Measurements from ENCODE around the gene SLC16A8.
"Not testable (repeated sequence)": the region's sequence is repeated elsewhere in the genome, so short reads cannot be mapped to it uniquely, and the experiment has no call there.

Gene SLC16A8

DNA sequence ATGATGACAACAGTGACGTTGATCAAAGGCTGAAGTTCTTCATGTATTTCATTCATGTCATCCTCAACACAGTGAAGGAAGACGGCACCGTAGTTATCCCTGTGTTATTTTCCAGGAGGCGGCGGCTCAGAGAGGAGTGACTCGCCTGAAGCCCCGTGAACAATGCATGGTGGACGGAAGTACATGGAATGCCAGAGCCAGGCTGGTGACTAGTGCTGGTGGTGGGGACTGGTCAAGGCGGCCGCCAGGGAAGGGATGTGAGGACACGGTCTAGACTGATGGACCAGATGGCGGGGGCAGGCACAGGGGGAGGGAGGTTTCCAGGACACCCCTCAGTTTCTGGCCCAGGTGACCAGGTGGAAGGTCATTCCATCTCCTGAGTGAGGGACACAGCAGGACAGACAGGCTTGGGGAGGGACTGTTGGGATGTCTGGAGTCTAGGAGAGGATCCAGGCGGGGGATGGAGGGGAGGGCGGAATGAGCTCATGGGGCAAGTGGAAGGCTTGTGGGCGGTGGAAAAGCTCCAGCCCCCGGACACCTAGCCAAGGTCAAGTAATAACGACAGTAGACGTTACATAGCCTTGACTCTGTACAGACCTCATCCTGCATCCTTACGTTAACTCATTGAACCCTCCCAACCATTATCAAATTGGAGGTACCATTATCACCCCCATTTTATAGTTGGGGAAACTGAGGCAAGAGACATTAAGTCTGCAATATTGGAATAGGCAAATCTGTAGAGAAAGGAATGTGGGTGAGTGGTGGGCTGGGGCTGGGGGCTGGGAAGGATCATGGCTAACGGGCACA lies 42.8 kb downstream of the SLC16A8 start:
- DNase-seq, result no peak

DNA sequence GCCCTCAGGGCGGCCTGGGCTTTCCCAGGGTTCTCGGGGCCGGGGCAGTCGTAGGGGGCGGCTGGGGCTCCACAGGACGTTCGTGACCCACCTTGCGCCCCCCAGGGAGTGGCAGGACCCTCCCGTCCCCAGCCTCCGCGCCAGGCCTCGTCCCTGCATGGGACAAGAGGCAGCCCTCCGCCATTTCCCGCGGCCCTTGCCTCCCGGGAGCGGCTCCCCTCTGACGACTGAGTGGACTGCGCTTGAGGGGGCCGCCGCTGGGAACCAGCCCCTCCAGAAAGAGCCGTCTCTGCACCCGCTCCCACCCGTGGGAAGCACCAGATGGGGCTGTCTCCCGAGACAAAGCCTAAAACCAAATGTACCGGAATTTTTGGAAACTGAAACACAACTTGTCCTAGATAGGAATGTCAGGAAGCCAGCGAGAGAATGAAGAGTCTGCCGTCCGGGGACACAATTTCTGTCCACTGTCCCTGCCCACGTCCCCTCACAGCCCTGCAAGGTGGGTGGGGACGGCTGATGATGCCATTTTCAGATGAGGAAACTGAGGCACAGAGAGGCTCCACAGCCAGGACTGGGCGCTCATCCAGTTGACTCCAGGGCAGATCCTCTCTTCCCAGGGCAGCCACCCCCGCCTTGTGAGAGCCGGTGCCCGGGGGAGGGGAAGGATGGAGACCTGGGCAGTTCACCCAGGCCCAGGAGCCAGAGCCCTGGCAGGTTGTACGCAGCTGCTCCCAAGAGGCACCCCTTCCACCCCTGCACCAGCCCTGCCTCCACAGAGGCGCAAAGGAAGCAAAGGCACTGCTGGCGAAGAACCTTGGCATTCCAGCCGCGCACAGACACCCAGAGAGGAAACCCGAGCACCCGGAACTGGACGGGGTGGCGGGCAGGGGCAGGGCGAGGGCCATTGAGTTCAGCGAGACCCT lies 44.8 kb downstream of the SLC16A8 start:
- no peak for DNase-seq

DNA sequence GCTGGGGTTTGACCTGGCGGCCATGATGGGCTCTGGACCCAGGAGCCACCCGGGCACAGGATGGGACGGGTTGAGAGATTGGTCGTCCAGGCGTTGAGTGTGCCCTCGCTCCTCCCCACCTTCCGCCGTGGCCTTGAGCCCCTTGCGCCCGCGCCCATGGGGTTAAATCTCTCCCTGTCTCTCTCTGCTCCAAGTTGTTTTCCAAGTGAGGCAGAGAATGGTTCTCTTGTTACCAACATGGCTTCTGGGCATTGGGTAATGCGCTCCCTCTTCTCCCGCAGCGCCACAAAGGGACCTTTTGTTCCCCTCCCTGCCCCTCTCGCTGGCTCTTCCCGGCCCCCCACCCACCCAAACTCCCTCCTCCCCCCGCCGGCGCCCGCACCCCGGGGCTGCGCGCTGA lies 45.6 kb downstream of the SLC16A8 start:
- DNase-seq, result no peak

DNA sequence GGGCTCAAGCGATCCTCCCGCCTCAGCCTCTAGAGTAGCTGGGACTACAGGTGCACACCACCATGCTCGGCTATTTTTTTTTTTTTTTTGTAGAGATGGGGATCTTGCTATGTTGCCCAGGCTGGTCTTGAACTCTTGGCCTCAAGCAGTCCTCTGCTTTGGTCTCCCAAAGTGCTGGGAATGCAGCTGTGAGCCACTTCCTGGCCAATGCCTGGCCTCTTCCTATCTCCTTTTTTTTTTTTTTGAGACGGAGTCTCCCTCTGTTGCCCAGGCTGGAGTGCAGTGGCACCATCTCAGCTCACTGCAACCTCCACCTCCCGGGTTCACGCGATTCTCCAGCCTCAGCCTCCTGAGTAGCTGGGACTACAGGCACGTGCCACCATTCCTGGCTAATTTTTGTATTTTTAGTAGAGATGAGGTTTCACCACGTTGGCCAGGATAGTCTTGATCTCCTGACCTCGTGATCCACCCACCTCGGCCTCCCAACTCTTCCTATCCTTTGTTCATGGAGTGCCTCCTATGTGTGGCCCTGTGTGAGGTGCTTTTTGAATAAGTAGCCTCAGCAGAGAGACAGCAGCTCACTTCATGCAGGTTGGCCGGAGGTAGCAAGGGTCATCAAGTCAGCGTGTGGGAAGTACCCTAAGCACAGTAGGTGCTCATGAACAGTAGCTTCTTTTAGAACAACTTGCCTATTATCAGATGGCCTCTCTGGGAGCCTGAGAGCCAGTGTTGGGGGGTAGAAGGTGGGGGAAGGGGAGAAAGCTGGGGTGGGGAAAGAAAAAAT lies 46.4 kb downstream of the SLC16A8 start:
- DNase-seq, result not testable (repeated sequence)

DNA sequence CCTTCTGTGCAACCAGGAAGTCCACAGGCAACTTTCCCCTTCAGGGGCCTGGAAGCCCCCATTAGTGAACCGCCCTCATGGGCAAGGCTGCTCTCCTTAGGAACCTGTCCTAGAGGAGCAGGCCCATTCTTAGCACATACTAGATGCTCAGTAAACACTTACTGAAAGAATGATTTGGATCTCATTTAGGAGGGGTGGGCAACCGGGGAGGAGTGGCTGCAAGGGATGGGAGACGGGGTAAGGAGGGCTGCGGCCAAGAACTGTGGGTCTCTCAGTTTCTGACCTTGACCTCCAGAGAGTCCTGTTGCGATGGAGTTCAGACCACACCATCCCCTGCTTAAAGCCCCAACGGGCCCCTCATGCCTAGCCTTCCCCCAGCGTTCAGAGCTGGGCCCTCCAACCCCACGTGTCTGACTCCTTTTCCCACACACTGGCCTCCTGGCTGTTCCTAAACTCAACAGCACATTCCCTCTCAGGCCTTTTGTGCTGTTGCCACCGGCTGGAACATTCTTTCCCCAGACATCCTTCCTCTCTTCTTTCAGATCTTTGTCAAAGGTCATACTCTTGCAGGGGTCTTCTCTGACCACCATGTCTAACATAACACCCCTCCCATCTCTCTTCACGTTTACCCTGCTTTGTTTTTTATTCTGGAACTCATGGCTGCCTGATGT lies 47.5 kb downstream of the SLC16A8 start:
- no peak for DNase-seq

DNA sequence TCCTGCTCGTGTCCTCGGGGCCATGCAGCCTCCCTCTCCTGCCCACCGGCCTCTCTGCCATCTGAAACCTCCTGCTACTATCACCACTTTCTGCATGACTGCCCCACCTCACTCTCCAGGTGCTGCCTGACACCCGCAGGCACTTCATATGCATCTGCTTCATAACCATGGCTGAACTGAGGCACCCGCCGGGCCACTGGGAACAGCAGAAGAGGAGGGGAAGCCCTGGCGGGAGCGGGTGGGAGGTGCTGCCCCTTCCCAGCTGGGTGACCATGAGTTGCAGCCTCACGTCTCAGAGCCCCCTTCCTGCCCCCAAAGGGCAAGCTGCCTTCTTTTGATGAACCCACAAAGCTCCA lies 48.5 kb downstream of the SLC16A8 start:
- no peak for DNase-seq

DNA sequence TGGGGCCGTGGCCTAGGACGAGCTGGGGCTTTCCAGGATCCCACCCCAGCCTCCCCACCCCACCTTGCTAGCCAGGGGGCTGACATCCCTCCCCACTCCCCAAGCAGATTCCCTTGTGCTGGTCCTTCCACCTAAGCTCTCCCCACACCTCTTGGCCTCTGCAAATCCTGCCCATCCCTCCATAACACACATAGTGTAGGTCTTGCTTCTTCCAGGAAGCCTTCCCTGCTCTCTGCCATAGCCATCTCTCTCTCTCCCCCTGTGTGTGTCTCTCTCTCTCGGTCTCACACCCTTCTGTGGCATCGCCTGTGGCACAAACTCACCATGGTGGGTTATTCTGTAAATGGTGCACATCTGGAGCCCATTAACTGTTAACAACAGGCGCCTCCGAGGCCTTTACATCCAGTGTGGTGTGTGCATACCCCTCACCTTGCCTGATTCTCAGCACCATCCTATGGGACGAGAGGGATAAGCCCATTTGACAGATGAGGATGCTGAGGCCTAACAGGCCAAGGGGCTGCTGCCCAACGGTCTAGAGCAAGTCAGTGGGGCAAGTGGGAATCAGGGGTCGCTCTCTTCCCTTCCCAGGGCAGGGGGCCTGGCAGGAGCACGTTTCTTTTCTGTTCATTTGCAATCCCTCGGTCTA lies 49.0 kb downstream of the SLC16A8 start:
- no peak for DNase-seq

DNA sequence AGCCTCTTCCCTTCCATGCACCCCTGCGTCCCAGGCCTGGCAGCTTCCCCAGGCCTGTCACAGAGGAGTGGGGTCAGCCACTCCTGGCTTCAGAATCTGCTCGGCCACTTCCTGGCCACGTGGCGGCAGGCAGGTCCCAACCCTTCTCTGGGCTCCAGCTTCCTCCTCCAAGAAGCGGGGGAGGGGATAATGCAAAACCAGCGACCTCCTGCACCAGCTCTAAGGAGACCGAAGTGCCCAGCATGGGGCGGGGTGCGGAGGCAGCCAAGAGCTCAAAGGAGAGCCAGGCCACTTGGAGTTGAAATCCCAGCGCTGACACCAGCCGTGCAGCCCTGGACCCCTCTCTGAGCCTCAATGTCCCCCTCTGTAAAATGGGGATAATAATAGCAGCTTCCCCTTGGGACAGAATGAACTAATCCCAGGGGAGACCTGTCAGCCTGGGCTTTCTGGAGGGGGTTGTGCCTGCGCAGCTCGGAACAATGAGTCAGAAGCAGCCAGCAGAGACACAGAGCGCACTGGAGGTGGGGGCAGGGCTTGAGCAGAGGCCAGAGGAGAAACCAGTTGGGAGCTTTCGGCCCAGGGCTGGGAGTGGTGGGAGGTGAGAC lies 49.6 kb downstream of the SLC16A8 start:
- DNase-seq, result no peak

DNA sequence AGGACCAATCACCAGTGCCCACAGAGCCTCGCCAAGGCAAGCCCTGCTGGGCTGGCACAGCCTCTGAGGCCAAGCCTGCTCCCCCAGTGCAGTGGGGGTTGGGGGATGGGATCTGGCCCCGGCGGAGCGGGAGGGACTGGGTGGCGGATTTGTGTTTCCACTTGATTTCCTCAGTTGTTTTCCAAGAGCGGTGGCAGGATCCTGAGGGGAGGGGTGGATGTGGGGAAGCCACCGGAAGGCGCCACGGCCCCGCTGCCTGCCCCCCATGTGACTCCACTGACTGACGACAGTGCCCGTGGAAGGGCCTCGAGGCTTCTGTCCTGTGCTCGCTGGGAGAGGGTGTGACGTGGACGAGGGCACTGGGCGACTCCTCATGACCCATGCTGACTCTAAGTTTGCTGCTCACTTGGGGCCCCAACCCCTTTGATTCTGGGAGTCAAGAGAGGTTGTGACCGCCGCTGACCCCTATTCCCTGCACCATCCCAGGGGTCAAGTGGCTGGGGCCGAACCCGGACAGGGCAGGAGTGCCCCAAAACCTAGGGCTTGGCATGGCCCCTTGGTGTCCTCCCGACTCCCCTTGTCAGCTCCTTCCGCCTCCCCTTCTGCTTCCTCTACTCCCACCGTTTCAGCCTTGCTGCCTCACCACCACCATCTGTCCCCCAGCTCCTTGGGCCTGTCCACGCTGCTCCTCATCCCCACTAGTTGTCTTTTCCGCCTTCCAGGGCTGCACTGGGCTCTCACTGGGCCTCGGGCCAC lies 50.3 kb downstream of the SLC16A8 start:
- no peak for DNase-seq

DNA sequence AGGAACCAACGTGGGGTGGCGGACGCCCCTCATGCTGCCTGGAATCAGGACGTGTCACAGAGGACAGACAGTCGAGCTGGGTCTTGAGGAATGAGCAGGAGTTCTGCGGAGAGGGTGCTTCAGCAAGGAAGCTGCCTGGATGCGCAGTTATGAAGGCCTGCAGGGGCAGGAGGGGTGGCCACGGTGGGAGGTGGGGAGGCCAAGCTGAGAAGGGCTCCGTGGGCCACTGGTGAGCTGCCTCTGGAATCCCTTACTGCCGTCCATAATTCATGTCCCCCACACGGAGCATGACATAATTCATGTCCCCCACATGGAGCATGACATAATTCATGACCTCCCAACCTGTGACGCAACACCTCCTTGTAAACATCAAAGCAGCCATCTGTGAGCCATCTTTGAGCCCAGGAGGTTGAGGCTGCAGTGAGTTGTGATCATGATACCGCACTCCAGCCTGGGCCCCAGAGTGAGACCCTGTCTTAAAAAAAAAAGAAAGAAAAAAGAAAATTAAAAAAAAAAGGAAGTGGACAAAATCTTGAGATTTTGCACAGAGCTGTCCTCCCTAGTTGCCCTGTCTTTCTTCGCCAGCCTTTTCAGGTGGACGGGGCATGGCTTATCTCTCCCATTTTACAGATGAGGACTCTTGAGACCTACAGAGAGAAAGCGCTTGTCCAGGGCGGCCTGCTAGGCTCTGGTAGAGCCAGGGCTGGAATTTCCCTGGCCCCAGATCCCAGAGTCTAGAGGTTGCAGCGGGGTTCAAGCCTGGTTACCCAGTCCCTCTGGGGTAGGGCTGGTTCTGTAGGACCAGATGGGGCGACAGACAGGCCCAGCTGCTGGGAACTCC lies 51.1 kb downstream of the SLC16A8 start:
- no peak for DNase-seq

DNA sequence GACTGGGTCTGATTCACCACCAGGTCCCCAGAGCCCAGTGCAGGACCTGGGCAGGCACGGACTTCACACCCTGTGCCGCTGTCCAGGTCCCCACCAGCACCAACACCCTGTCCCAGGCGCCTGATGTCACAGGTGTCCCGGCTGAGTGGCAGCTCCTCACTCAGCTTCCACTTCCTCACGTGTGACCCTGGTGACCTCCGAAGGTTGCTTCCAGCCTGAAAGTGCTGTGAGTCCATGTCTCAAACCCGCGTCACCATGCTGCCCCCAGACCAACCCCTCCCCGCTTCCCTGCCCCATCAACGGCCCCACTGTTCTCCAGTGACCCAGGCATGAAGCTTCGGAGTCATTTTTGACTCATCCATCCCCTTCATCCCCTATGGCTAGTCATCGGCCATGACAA lies 52.5 kb downstream of the SLC16A8 start:
- no peak for DNase-seq

DNA sequence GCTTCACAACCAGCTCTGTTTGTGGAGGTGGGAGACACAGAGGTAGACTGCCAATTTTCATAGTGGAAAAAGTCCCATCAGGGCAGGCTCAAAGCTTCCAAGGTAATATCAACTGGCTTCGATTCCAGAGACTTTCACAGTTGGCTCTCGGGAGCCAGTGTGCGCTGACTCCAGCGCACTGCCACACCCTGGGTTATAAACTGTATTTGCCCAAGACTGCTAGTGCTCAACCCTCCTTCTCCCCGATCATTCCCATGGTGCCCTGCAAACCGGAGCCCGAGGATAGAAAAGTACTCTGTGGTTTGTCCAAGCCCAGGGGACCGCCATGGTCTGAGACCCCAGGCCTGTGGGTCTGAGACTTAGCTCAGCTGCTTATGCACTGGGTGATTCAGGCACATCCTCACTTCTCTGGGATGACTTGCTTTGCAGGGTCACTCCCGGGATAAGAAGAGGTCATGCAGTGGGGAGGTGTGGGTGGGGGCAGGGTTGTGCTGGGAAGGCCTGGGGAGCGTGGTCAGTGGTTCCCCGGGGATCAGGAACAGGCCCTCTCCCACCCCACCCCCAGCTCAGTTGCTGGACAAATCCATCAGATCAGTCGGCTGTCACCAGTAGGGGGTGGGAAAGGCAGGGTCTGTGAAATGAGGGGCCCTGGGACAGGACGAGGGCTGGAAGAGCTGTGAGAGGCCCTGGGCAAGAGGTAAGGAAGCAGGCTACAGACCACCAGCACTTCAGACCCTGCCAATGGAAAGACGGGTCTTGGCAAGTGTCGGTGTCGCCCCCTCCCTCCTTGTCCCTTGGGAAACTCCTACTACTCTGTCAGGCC lies 53.5 kb downstream of the SLC16A8 start:
- no peak for DNase-seq

DNA sequence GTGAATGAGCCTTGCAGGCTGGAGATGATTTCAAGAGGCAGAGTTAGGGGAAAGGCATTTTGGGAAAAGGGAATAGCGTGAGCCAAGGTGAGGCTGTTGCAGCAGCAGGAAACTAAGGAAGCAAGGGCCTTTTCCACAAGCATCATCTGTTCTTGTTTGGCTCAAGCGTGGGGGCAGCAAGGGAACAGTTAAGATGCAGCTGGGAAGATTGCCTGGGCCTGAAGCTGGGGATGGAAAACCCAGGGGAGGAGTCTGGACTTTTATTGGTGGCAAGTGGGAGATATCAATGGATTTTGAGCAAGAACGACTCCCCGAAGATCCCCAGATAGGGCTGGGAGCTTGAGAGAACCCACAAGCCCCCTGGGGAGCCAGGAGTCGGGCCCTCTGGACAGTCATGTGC lies 54.1 kb downstream of the SLC16A8 start:
- DNase-seq, result no peak

DNA sequence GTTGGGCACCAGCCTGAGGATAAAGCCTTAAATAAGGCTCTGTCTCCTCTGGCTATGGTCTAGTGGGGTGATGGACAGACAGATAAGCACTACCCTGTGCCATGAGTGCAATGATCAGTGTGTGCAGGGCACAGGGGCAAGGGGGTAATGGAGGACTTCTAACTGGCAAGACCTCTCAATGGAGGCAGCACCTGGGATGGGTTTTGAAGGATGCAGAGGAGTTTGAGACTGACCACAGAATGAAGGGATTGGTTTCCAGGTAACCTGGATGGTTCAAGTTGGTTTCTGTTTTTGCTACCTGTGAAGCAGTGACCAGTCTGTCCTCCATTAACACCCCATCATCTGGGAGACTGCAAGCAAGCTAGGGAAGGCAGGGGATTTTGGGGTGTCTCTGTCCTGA lies 54.6 kb downstream of the SLC16A8 start:
- no peak for DNase-seq

DNA sequence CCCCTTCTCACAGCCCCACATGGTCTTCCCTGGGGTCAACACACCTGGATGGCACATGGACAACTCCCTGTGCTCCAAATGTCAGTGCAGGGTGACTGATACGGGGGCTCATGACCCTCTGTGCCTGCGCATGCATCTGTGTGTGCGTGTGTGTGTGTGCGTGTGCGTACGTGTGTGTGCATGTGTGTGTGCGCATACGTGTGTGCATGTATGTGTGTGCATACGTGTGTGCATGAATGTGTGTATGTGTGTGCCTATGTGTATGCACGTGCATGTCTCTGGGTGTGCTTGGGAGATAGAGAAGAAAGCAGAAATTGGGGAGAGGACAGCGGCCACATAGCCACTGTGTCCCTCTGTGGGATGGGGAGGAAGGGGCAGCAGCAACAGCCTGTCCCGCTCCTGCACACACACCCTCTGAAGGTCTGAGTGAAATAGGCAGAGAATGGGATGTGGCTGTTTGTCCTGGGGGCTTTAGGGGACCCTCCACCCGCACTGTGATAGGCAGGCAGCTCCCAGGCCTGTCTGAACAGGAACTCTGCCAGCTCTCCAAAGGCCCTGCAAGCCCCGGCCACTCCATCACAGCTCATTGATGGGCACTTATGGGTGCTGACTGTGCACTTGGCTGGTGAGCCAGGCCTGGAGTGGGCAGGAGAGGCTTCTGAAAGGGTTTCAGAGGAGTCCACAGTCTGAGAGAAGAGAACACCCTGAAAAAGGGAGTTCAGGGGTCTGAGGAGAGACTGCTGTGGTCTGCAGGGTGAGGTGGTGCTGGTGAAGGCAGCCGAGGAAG lies 55.4 kb downstream of the SLC16A8 start:
- no peak for DNase-seq
